ENCODE data around the gene MMP19.
"Not testable (repeated sequence)": the region's sequence is repeated elsewhere in the genome, so short reads cannot be mapped to it uniquely, and the experiment has no call there.

The MMP19 gene

DNA sequence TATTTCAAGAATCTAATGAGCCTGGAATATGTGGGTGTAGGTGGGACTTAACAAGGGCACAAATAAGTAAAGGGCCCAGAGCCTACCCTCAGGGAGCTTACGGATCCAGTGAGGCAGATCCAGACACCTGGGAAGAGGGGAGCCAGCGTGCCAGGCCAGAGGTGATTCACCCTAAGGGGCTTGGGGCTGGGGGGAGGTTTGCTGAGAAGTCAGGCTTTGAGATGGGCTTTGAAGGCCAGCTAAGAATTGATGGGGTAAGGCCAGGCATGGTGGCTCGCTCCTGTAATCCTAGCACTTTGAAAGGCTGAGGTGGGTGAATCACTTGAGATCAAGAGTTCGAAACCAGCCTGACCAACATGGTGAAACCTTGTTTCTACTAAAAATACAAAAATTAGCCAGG, 695 bp upstream of the MMP19 start:
- DNase-seq: no peak

- DNase-seq: no peak
Measured at GRCh38 chr12:55840581-55841351, 2.0 kb downstream of the MMP19 start.

- no peak for DNase-seq
Measured at GRCh38 chr12:55839345-55840140, 3.2 kb downstream of the MMP19 start.

DNA sequence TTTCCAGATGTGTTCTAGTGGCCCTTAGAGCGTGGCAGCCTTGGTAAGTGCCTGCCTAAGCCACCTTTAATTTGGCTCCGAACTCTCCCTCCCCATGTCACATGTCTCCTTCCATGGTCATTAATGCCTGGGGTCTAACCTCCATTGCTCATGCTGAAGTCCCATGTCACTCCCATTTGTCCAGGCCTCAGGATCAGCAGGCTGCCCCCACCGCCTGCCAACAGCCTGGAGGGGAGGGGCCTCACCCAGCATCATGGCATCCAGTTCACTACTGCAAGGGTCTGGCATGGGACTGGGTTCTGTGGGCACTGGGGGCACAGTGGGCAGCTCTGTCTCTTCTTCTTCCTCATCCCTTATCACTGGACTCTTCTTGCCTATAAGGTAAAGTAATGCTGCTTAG, 4.4 kb downstream of the MMP19 start:
- no peak for DNase-seq

GRCh38 chr12:55834400-55834799, 8.3 kb downstream of the MMP19 start:
- not testable (repeated sequence) for DNase-seq

DNA sequence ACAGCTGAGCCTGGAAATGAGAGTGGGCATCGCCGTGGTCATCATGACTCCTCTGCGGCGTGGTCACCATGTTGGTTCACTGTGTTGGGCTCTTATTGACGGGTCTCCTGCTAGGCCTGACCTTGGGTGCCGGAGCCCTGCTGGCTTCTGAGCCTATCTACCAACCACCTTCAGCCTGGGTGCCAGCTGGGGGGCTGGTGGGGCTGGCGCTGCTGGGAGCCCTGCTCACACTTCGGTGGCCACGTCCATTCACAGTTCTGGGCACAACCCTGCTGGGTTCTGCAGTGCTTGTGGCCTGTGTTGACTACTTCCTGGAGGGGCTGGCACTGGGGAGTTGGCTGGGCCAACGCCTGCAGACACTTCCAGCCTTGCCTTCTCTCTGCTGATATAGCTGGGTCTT, 9.7 kb downstream of the MMP19 start:
- no peak for DNase-seq

- no peak for DNase-seq
Measured at GRCh38 chr12:55831447-55831815, 11.3 kb downstream of the MMP19 start.

DNA sequence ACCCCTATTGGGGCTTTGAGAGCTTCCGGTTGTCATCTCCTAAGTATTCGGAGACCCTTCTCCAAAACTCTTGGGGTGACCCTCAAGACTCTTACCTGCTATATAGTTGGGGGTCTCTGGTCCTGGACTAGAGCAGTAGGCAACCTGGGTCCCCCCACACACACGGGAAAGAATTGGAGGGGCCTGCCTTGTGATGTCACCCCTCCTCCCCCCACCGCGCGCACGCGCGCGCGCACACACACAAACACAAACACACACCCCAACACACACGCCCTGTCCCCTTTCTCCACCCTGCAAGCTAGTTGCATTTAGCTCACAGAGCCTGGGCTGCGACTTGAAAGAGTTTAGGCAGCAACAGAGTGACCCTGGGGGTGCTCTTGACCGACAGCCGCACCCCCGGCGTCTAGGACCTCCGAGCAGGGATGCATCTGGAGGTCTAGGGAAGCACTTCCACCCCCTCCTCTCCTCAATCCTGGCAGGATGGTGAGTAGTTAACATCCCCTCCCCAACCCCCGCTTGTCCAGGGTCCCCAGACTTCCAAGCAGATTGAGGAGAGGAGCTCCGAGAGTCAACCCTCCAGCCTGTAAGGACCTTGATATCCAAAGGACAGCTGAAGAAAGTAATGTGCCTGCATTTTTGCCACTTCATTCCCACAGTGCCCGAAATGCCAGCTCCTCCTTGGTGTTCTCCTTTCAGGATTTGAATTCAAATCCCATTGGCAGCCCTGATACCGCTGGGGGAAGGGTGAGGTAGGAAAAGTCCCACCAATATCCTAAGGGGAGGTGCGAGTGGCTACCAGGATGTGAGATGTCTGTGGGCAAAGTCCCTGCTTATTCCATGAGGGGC, 11.9 kb downstream of the MMP19 start:
- DNase-seq: peak; percentile 78

DNA sequence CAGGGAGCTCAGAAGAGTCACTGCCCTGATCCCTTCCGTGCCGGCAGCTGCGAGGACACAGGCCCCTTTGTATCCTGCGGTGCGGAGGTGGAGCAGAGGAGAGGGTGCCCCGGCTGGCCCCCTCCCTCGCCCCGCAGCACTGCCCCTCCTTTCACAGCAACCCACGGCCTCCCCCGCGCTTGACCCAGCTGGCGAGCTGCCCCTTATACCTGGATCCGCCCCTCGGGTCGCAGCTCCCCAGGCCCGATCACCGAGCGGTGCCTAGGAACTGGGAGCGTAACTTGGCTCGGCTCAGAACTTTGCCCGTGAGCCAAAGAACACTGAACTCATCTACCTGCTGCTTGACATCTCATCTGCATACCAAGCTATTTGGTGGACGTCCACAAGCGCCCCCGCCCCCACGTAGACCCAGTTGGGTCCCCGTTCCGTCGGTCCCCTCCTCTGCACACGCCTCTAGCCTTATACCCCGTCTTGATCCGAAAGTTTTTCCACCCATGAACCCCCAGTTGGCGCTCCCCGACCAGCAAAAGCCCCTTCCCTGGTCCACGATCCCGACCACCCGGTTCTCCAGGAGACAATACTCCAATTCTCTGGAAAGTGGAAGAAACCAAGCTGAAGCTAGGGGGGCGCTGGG, 12.7 kb downstream of the MMP19 start:
- peak; percentile 78 for DNase-seq

- DNase-seq: no peak
Measured at GRCh38 chr12:55828357-55828756, 14.4 kb downstream of the MMP19 start.

DNA sequence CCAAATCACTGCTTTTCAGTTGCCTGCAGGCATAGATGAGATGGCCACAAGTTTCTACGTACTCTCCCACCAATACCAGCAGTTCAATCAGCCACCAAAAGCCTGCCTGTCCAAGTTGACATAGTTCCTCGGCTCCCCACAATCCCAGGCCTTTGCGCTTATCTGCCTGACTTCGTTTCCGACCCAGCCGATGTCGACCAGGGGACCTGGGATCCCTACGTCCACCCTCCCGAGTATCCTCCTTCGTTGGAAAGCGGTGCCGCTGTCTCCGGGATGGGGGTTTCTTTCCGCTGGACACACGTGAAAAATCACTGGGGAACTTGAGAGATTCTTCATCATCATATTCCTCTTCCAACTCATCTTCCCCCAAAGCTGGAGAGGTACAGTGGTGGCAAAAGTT, 14.9 kb downstream of the MMP19 start:
- no peak for DNase-seq

GRCh38 chr12:55824726-55825125, 18.0 kb downstream of the MMP19 start:
- DNase-seq: no peak

DNA sequence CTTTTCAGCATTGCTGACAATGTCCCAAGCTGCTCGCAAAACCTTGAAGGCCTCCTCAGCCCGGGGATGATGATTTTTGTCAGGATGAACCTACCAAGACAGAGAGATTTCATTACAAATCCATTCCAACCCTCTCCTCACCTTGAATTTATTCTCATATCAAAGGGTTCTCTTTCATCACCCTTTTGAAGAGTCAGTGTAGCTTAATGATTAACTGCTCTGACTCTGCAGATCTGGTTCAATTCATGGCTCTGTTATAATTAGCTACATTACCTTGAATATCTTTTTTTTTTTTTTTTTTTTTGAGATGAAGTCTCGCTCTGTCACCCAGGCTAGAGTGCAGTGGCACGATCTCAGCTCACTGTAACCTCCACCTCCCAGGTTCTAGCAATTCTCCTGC, 19.3 kb downstream of the MMP19 start:
- DNase-seq: no peak

DNA sequence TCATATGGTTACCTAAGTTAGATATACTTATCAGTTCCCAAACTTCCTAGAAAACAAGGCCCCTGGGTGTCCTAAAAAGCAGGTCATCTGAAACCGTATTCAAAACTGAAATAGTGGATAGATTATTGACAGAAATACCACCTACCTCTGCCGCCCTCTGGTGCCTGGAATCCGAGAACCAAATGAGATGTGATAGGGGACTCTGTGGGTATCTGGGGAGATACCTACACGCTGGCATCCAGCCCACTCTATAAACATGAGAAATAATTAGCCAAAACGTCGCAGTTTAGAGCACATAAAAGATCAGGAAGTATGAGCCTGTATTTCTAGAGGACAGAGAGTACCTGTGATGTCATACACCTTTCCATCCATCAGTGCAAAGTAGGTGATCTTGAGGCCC, 20.5 kb downstream of the MMP19 start:
- peak; percentile 29 for DNase-seq

DNA sequence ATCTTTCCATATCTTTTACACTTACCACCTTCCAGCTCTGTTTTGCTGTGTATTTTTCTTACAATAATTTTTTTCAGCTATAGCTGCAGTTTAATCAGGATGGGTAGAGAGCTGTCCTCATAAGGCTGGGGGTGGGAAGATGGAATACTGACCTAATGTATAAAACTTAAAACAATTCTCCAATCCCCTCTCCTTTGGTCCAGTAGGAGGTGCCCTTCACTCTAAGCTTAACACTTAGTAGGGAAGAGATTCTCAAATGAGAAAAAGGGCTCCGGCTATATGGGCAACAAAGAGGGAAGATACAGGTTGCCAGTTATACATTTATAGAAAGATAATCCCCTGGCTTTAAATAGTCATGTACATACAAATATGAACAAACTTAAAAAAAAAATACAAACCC, 22.1 kb downstream of the MMP19 start:
- DNase-seq: no peak

- DNase-seq: no peak
Measured at GRCh38 chr12:55818886-55819285, 23.9 kb downstream of the MMP19 start.

DNA sequence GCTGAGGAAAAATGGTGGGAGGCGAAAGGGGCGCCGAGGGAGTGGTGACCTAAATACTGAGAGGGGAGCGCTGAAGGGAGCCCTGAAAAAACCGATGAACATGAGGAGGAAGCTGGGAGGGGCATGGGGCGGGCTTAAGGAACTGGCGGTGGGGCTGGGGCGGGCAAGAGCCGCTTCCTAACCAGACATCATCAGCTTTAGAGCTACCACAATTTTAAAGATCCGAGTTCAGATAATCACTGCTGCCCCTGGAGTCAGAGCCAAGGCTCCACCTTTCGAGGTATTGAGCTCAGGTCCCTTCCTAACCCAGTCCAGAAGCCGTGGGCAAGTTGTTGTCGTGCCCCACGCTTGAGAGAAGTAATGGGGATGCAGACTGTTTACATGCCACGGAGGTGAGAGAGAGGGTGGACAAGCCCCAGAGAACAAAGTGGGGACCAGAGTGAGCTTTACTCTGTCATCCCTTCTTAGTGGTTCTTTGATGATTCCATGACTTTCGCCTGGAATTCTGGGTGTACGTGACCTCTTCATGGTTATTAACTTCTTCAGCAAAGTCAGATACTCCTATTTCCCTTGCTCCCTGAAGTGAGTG, 24.5 kb downstream of the MMP19 start:
- no peak for DNase-seq

DNA sequence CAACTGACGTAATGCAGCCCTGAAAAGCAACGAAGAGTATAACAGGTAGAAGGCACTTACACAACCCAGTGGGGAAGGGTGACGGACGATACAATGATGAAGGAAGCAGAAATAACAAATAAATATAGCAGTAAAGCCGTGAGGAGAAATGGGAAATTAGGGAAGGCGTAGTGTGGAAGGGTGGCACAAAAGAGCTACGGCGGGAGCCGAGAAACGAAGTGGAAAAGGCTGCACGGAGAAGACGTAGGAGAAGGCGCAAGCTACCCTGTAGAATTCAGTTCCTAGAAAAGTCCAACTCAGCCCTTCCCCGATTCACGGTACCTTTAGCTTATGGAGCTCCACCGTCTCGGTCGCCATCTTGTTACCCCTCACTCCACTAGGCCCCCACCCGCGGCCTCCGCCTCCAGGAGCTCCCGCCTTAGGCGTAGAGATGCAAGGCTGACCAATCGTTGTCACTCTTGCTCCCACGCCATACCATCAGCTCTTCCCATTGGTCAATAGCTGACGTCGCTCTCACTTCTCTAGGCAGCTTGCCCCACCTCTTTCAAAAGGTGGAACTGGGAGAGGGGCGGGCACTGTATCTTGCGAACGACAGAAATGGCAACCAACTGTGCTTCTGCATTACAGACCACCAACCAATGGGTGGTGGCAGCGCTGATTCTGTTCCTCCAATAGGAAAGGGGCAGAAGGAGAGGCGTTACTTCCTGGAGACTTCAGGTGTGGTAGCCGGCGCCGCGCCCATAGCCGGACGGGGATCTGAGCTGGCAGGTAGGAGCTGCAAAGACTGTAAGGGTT, 25.2 kb downstream of the MMP19 start, which contains the start of the genes ORMDL2 and SARNP:
TSS of gene ORMDL2 (plus strand) at position 697 of the 795 bp plus-strand sequence. CDS start 959 bp downstream, outside the sequence.
TSS of gene SARNP (minus strand) at position 380 of the 795 bp plus-strand sequence. CDS start at position 357, 23 bp downstream.
- peak; percentile 100 for DNase-seq

- DNase-seq: no peak
Measured at GRCh38 chr12:55816881-55817344, 25.8 kb downstream of the MMP19 start.

DNA sequence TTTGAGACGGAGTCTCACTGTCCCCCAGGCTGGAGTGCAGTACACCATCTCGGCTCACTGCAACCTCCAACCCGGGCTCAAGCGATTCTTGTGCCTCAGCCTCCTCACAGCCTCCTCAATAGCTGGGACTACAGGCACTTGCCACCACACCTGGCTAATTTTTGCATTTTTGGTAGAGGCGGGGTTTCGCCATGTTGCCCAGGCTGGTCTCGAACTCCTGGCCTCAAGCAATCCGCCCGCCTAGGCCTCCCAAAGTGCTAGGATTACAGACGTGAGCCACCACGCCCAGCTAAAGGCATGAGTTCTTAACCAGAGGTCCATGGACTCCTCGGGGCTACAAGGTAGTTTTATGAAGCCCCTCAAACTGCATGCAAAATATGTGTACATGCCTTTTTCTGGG, 27.3 kb downstream of the MMP19 start:
- no peak for DNase-seq

DNA sequence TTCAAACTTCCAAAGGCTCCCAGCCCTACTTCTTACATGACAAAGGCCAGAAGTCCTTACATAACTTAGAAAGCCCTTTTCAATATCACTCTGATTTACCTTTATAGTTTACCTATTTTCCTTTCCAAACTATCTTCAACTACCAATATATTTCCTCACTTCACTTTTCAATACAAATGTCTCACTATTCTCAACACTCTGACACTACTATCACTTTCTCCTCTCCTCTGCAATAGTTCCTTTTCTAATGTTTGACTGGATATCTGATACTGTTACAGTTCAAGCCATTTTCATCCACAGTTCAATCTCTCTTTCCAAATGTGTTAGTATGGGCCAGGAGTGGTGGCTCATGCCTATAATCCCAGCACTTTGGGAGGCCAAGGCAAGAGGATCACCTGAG, 28.5 kb downstream of the MMP19 start:
- DNase-seq: no peak

Data from NCI-H2171 treated with DMSO at 0.1 percent for 48 hours (cell line).